IMR-90 (cell line): ENCODE data around the gene LRRTM3. TPM values are rescaled to one million over a fixed set of nuclear protein-coding genes. Genes with fewer than 3 reads are reported as not detected.

Experiments
- ATAC-seq: fragments of 200-7000 bp; cut with Tn5 transposase; 2 replicates; pipeline ENCODE4 v1.9.1; 2020; ENCODE audit warnings: low read depth, mild to moderate bottlenecking, moderate library complexity
- BruUV-seq: library from RNA; stranded (reverse); fragments of 400-500 nt; replicated peaks from 2 replicates; lab custom pipeline; 2021; lab: Mats Ljungman, UMichigan
- CTCF ChIA-PET: fragments of 300-600 bp; formaldehyde crosslinking; extraction: SDS; loops from one replicate; lab custom pipeline; 2021; ENCODE audit warnings: antibody characterized with exemption; lab: Yijun Ruan, JAX
- POLR2A ChIA-PET: fragments of 300-600 bp; sonication (Branson Sonifier 250); formaldehyde crosslinking; loops from one replicate; lab custom pipeline; 2022; ENCODE audit warnings: antibody characterized with exemption; ENCODE audit not compliant: unreplicated experiment; lab: Charles Lee
- DNase-seq: peaks from one replicate; pipeline ENCODE4 v3.0.0; 2013
- H2AFZ ChIP-seq: replicated peaks from 2 replicates; pipeline ENCODE3; 2013; ENCODE audit warnings: low read length, mild to moderate bottlenecking; ENCODE audit not compliant: poor library complexity
- H2AK5ac ChIP-seq: 2 replicates; pipeline ENCODE4 v1.6.1; 2013; ENCODE audit warnings: low read depth, low read length, inconsistent platforms
- H2AK9ac ChIP-seq: replicated peaks from 2 replicates; pipeline ENCODE3; 2013; ENCODE audit warnings: mild to moderate bottlenecking, low read depth, low read length, moderate library complexity; ENCODE audit not compliant: poor library complexity
- H2BK120ac ChIP-seq: 2 replicates; pipeline ENCODE4 v1.6.1; 2013; ENCODE audit warnings: low read depth, low read length, inconsistent platforms
- H2BK15ac ChIP-seq: 3 replicates; pipeline ENCODE4 v1.6.1; 2013; ENCODE audit warnings: low read depth, low read length, inconsistent platforms
- H2BK20ac ChIP-seq: 2 replicates; pipeline ENCODE4 v1.6.1; 2013; ENCODE audit warnings: low read depth, mild to moderate bottlenecking, inconsistent platforms, low read length, moderate library complexity
- H2BK5ac ChIP-seq: 2 replicates; pipeline ENCODE4 v1.6.1; 2013; ENCODE audit warnings: mild to moderate bottlenecking, low read depth, low read length, inconsistent platforms; ENCODE audit not compliant: poor library complexity, severe bottlenecking
- H3K14ac ChIP-seq: replicated peaks from 2 replicates; pipeline ENCODE4 v1.6.1; 2013; ENCODE audit warnings: low read depth, low read length, inconsistent platforms
- H3K18ac ChIP-seq: 2 replicates; pipeline ENCODE4 v1.6.1; 2013; ENCODE audit warnings: low read depth, low read length, control low read depth
- H3K23ac ChIP-seq: 2 replicates; pipeline ENCODE4 v1.6.1; 2013; ENCODE audit warnings: low read depth, low read length, inconsistent platforms
- H3K27ac ChIP-seq: 2 replicates; pipeline ENCODE4 v1.5.1; 2013; ENCODE audit warnings: mild to moderate bottlenecking, control low read depth, low read length; ENCODE audit not compliant: insufficient read depth
- H3K27me3 ChIP-seq: 2 replicates; pipeline ENCODE4 v1.6.1; 2013; ENCODE audit warnings: low read length; ENCODE audit not compliant: control insufficient read depth, insufficient read depth
- H3K36me3 ChIP-seq: 2 replicates; pipeline ENCODE4 v1.6.1; 2013; ENCODE audit warnings: low read length, mixed read lengths; ENCODE audit not compliant: control insufficient read depth, insufficient read depth
- H3K4ac ChIP-seq: 2 replicates; pipeline ENCODE4 v1.6.1; 2013; ENCODE audit warnings: low read depth, low read length, inconsistent platforms
- H3K4me1 ChIP-seq: 2 replicates; pipeline ENCODE4 v1.6.1; 2013; ENCODE audit warnings: low read length, mixed read lengths; ENCODE audit not compliant: control insufficient read depth, insufficient read depth
- H3K4me2 ChIP-seq: 2 replicates; pipeline ENCODE4 v1.6.1; 2013; ENCODE audit warnings: low read depth, mild to moderate bottlenecking, control low read depth, low read length, moderate library complexity
- H3K4me3 ChIP-seq: 2 replicates; pipeline ENCODE4 v1.5.1; 2013; ENCODE audit warnings: low read depth, mild to moderate bottlenecking, control low read depth, low read length, moderate library complexity; ENCODE audit not compliant: insufficient read depth
- H3K56ac ChIP-seq: 2 replicates; pipeline ENCODE4 v1.6.1; 2013; ENCODE audit warnings: low read length, inconsistent platforms; ENCODE audit not compliant: insufficient read depth; ENCODE audit errors: extremely low read depth
- H3K79me1 ChIP-seq, 2 experiments: 2 replicates each; pipeline ENCODE4 v1.6.1; 2013; ENCODE audit warnings: low read length in 2 of 2, inconsistent platforms in 1 of 2, low read depth in 1 of 2
- H3K9ac ChIP-seq: 2 replicates; pipeline ENCODE4 v1.6.1; 2013; ENCODE audit warnings: low read depth, low read length, control low read depth
- H3K9me1 ChIP-seq: 2 replicates; pipeline ENCODE4 v1.6.1; 2013; ENCODE audit warnings: low read length, inconsistent platforms; ENCODE audit not compliant: insufficient read depth
- H3K9me3 ChIP-seq: 2 replicates; pipeline ENCODE4 v1.6.1; 2013; ENCODE audit warnings: low read length; ENCODE audit not compliant: control insufficient read depth, insufficient read depth
- H4K20me1 ChIP-seq: 2 replicates; pipeline ENCODE4 v1.6.1; 2013; ENCODE audit warnings: low read length, inconsistent platforms; ENCODE audit not compliant: insufficient read depth
- H4K5ac ChIP-seq: 2 replicates; pipeline ENCODE4 v1.6.1; 2013; ENCODE audit warnings: mild to moderate bottlenecking, low read depth, low read length, control low read depth
- H4K8ac ChIP-seq, 2 experiments: 2 replicates each; pipeline ENCODE4 v1.6.1; 2013; ENCODE audit warnings: low read depth in 2 of 2, low read length in 2 of 2, control low read depth in 1 of 2, inconsistent platforms in 1 of 2
- H4K91ac ChIP-seq: 2 replicates; pipeline ENCODE4 v1.6.1; 2013; ENCODE audit warnings: low read depth, low read length, inconsistent platforms; ENCODE audit not compliant: insufficient read depth
- ELK1 ChIP-seq: fragments of 150-350 bp; IDR thresholded peaks from 2 replicates; pipeline ENCODE4 v1.6.1; 2016; ENCODE audit warnings: low read depth, mild to moderate bottlenecking, low read length, moderate library complexity, borderline replicate concordance
- MAFK ChIP-seq: IDR thresholded peaks from 2 replicates; pipeline ENCODE4 v1.6.1; 2012; ENCODE audit warnings: low read depth, low read length, improper control_type of control experiment
- MXI1 ChIP-seq: IDR thresholded peaks from 2 replicates; pipeline ENCODE4 v1.6.1; 2012; ENCODE audit warnings: low read depth, mild to moderate bottlenecking, low read length, moderate library complexity, borderline replicate concordance
- NFE2L2 ChIP-seq: fragments of 150-350 bp; IDR thresholded peaks from 2 replicates; pipeline ENCODE4 v1.6.1; 2016; ENCODE audit warnings: low read depth, mild to moderate bottlenecking, low read length
- WGBS, 2 experiments: methylation state at CpG; one replicate each; pipeline versions ENCODE4 v1.1.5 to v1.1.7; 2013; ENCODE audit warnings: missing lambda C conversion rate in 2 of 2; ENCODE audit not compliant: insufficient read length in 1 of 2; ENCODE audit errors: extremely low coverage in 2 of 2; 5-methylcytosine and 5-hydroxymethylcytosine counted together
- dilution Hi-C: fragments of 300-500 bp; cut with HindIII; formaldehyde crosslinking; loops from one replicate; pipeline ENCODE4 v1.14.3; 2018; ENCODE audit warnings: low sequenced_read_pairs; ENCODE audit not compliant: unreplicated experiment
- in situ Hi-C: fragments of 300-500 bp; cut with MboI; formaldehyde crosslinking; loops from 3 replicates; pipeline ENCODE4 v1.14.3; 2019; ENCODE audit warnings: low sequenced_read_pairs, inconsistent platforms, mixed read lengths
- intact Hi-C: fragments of 100-400 bp; cut with micrococcal nuclease; formaldehyde crosslinking; loops from 2 replicates; pipeline ENCODE4 v1.10.0; 2022
- polyA plus RNA-seq, 3 experiments: library from polyadenylated mRNA; depleted of rRNA; stranded (reverse); fragments of >200 nt; gene quantifications; 2 replicates each; pipeline ENCODE4 v1.2.3, GENCODE V29; 2012; ENCODE audit warnings: low replicate concordance in 1 of 3
- total RNA-seq: library from RNA; depleted of rRNA; stranded (reverse); fragments of >200 nt; gene quantifications from 2 replicates; pipeline ENCODE4 v1.2.3, GENCODE V29; 2012

Gene LRRTM3
- total and polyA plus RNA-seq, 2 of the 4 experiments (the other 2 are of a cell fraction): under 0.01 TPM; not detected in 1

DNA sequence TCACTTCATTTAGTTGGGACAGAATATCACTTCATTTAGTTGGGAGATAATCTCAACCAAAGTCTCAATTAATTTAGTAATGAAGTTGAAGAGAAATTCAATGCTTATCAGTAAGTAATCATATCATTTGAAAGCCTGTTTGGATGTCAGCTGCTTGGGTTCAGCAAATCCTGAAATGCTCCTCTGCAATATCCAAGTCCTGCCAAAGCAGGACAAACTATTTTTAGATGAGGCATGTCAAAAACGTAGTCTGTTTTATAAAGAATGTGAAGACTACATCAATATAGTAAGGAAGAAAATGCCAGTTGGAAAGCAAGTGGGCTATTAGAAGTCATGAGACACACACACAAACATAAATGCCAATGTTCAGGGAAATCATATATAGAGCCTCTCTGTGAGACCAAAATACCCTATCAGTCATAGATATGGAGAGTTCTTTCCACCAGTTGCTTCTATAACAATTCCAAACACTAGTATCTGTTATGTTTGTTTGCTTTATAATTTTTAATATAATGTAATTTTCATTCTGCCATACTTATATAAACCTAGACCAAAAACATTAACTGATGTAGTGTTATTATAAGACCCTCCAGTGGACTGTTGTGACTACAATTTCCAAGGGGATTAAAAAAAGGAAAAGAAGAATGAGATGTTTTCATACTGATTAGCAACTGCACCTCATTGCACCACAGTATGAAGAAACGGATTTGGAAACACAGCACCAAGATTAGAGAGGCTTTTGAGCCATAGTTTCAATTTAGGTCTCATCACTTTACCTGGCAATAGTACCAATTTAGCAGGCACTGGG, 160.7 kb downstream of the LRRTM3 start:
- Histone ChIP-seq H3K79me1 (no peaks in the 10 kb centered on the region), H3K56ac (no peak overlapping the region), H3K9ac (no peak overlapping the region), H3K9me1 (no peaks in the 10 kb centered on the region), H3K4ac (no peak overlapping the region), H3K4me2 (no peak overlapping the region), H3K4me3 (no peak overlapping the region), H2AK9ac (no peak overlapping the region), H2BK15ac (no peak overlapping the region), H4K5ac (no peak overlapping the region), H4K91ac (no peak overlapping the region), H3K14ac (no peak overlapping the region), H3K27ac (no peak overlapping the region), H2BK120ac (no peak overlapping the region), H2AFZ (no peak overlapping the region), H3K36me3 (no peaks in the 10 kb centered on the region), H3K9me3 (no peaks in the 10 kb centered on the region), H3K27me3 (no peaks in the 10 kb centered on the region), H3K18ac (no peak overlapping the region), H3K4me1 (no peaks in the 10 kb centered on the region), H2BK5ac (no peak overlapping the region), H3K23ac (no peak overlapping the region), H2BK20ac (no peak overlapping the region), H4K20me1 (no peaks in the 10 kb centered on the region), H2AK5ac (no peak overlapping the region), H4K8ac (no peak overlapping the region)
- TF ChIP-seq MXI1 (no peak), ELK1 (no peak), NFE2L2 (no peak), MAFK (no peak)
- no peak for ATAC-seq
- CTCF ChIA-PET: no interaction called here
- dilution Hi-C loops: no loop called here
- POLR2A ChIA-PET: no interaction called here
- WGBS, 2 experiments: no CpG with 5 or more reads among the region's 2 CpGs
- in situ Hi-C loops: no loop called here
- no TSS peak for BruUV-seq
- DNase-seq: no peak
- intact Hi-C loops: no loop called here
